ENCODE results near the gene HIVEP1. TPM values are rescaled to one million over a fixed set of nuclear protein-coding genes. Genes with fewer than 3 reads are reported as not detected.
"Not testable (repeated sequence)": the region's sequence is repeated elsewhere in the genome, so short reads cannot be mapped to it uniquely, and the experiment has no call there.

Gene HIVEP1
- total RNA-seq, 2 donors from 2014 or later = 33.6 to 35.1 TPM

DNA sequence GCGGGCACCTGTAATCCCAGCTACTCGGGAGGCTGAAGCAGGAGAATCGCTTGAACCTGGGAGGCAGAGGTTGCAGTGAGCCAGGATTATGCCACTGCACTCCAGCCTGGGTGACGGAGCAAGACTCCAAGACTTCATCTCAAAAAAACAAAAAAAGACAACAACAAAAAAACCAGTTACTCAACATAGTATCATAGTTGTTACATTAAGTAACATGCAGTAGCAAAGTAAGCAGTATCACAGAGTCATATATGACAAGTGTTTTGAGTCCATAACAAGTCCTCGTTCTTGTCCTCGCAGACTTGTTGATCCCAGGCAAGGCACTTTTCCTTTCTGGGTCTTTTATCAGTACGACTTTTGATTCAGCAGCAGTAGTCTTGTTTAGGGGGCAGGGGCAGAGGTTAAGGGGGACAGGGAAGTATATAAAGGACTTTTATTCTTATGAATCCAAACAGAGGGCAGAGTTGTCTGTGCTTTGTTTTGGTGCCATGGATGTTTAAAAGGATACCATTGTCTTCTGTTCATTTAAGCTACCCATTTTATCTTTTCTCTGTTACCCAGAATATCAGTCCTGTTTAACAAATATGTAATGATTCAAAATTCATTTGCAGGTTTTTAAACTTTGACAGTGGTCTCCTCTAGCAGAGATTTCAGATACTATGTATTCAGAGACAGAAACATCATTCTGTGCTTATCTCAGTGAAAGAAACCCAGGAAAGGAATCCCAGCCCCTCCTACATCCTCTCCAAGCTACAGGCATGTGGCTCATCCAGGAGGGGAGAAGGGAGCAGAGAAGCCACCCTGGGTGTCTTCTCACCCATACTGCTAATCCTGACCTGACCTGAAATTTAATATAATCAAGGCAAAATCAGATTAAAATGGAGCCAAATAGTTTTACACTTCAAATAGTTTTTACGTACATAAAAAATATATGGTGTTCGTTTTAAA is 140.2 kb downstream of the HIVEP1 start:
- no peak for DNase-seq
- H3K4me3 ChIP-seq (ENCODE audit: low read length) = no peak overlapping the region
- no peaks in the 10 kb centered on the region for H3K9me3 Mint-ChIP-seq
- H3K4me1 Mint-ChIP-seq = peaks cover 8% of the 10 kb centered on the region
- no peak overlapping the region for H3K9ac ChIP-seq (ENCODE audit: extremely low read depth, low read length, poor library complexity, severe bottlenecking)
- peaks cover 6% of the 10 kb centered on the region for H3K4me1 ChIP-seq (ENCODE audit: control insufficient read depth, insufficient read depth, low read length)
- no peaks in the 10 kb centered on the region for H3K27me3 ChIP-seq (ENCODE audit: control insufficient read depth, insufficient read depth, low read length, poor library complexity, severe bottlenecking)
- no peak overlapping the region for H3K4me3 Mint-ChIP-seq
- TF ChIP-seq, protein P1, sequence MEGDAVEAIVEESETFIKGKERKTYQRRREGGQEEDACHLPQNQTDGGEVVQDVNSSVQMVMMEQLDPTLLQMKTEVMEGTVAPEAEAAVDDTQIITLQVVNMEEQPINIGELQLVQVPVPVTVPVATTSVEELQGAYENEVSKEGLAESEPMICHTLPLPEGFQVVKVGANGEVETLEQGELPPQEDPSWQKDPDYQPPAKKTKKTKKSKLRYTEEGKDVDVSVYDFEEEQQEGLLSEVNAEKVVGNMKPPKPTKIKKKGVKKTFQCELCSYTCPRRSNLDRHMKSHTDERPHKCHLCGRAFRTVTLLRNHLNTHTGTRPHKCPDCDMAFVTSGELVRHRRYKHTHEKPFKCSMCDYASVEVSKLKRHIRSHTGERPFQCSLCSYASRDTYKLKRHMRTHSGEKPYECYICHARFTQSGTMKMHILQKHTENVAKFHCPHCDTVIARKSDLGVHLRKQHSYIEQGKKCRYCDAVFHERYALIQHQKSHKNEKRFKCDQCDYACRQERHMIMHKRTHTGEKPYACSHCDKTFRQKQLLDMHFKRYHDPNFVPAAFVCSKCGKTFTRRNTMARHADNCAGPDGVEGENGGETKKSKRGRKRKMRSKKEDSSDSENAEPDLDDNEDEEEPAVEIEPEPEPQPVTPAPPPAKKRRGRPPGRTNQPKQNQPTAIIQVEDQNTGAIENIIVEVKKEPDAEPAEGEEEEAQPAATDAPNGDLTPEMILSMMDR (conservative IDR thresholded peaks at IDR 0.05) = no peak
- no peaks in the 10 kb centered on the region for H3K9me3 ChIP-seq (ENCODE audit: control insufficient read depth, low read length)
- H3K36me3 Mint-ChIP-seq (ENCODE audit: low read depth) = no peaks in the 10 kb centered on the region
- WGBS, 2 experiments (ENCODE audit: insufficient coverage in 1 of 2, insufficient read length in 1 of 2) = 93 to 100% methylated on average over 2 to 7 of the region's 9 CpGs
- H3K27ac ChIP-seq (ENCODE audit: low read depth, low read length) = no peak overlapping the region
- H3K36me3 ChIP-seq (ENCODE audit: control insufficient read depth, insufficient read depth, low read length) = peaks cover 2% of the 10 kb centered on the region
- no peaks in the 10 kb centered on the region for H3K27me3 Mint-ChIP-seq (ENCODE audit: insufficient read depth)
- H3K27ac Mint-ChIP-seq = no peak overlapping the region

DNA sequence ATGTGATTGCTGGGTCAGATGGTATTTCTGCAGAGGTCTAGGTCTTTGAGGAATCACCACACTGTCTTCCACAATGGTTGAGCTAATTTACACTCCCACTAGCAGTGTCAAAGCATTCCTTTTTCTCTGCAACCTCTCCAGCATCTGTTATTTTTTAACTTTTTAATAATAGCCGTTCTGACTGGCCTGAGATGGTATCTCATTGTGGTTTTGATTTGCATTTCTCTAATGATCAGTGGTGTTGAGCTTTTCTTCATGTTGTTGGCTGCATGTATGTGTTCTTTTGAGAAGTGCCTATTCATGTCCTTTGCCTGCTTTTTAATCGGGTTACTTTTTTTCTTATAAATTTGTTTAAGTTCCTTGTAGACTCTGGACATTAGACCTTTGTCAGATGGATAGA is 143.7 kb downstream of the HIVEP1 start:
- H3K36me3 Mint-ChIP-seq (ENCODE audit: low read depth); H3K27me3 ChIP-seq (ENCODE audit: control insufficient read depth, insufficient read depth, low read length, poor library complexity, severe bottlenecking); H3K4me3 ChIP-seq (ENCODE audit: low read length): not testable (repeated sequence)

DNA sequence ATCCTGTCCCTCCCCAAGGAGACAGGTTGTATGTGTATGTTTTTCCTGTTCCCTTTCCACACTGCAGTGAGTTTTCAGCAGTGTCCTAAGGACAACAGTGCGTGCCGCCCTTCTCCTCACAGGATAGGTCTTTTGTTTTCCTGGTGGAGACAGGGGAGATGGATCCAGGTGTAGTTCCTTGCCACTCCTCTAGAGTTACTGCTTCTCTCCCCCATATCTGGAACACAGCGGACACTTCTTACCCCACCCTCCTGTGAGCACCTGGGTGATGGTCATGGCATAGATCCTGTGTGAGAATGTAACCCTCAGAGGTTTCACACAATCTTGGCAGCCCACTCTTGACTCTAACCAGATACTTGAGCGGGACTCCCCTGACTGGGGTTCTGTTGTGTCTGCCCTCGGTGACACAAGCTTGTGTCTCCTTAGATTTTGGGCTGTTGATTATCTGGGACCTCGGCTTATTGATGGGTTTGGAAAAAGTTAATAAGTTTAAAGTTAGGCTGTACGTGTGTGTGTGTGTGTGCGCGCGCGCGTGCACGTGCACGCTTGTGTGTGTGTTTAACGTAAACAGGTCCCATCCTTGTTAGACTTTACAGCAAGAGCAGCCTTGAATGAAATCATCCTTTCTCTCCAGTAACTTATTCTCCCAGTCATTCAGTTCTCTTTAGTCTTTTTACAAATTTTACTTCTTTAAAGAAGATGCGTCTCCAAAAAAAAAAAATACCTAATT is 146.7 kb downstream of the HIVEP1 start:
- Histone ChIP-seq H3K9ac (ENCODE audit: extremely low read depth, low read length, poor library complexity, severe bottlenecking) (no peak overlapping the region), H3K27me3 (ENCODE audit: control insufficient read depth, insufficient read depth, low read length, poor library complexity, severe bottlenecking) (no peaks in the 10 kb centered on the region), H3K4me3 (ENCODE audit: low read length) (no peak overlapping the region), H3K27ac (ENCODE audit: low read depth, low read length) (no peak overlapping the region), H3K9me3 (ENCODE audit: control insufficient read depth, low read length) (no peaks in the 10 kb centered on the region), H3K4me1 (ENCODE audit: control insufficient read depth, insufficient read depth, low read length) (no peaks in the 10 kb centered on the region), H3K36me3 (ENCODE audit: control insufficient read depth, insufficient read depth, low read length) (peaks cover 32% of the 10 kb centered on the region)
- TF ChIP-seq, protein P1 (conservative IDR thresholded peaks at IDR 0.05) = peak; percentile 53
- no peak overlapping the region for H3K4me3 Mint-ChIP-seq
- H3K27ac Mint-ChIP-seq = peak overlapping the region; percentile 44
- 90 to 97% methylated on average over 13 to 16 of the region's 16 CpGs for WGBS, 2 experiments (ENCODE audit: insufficient coverage in 1 of 2, insufficient read length in 1 of 2)
- H3K9me3 Mint-ChIP-seq = no peaks in the 10 kb centered on the region
- H3K4me1 Mint-ChIP-seq = no peaks in the 10 kb centered on the region
- no peaks in the 10 kb centered on the region for H3K27me3 Mint-ChIP-seq (ENCODE audit: insufficient read depth)
- DNase-seq = no peak
- H3K36me3 Mint-ChIP-seq (ENCODE audit: low read depth) = peaks cover 31% of the 10 kb centered on the region

More for the DNA sequence above, 143.7 kb downstream of the HIVEP1 start:
- H3K9me3 ChIP-seq (ENCODE audit: control insufficient read depth, low read length); H3K27ac Mint-ChIP-seq; H3K27me3 Mint-ChIP-seq (ENCODE audit: insufficient read depth); H3K4me3 Mint-ChIP-seq; H3K4me1 Mint-ChIP-seq; H3K4me1 ChIP-seq (ENCODE audit: control insufficient read depth, insufficient read depth, low read length); H3K36me3 ChIP-seq (ENCODE audit: control insufficient read depth, insufficient read depth, low read length); H3K9ac ChIP-seq (ENCODE audit: extremely low read depth, low read length, poor library complexity, severe bottlenecking); DNase-seq; H3K27ac ChIP-seq (ENCODE audit: low read depth, low read length); H3K9me3 Mint-ChIP-seq: not testable (repeated sequence)
- WGBS, 2 experiments (ENCODE audit: insufficient coverage in 1 of 2, insufficient read length in 1 of 2) = 100% methylated on average over 2 of the region's 2 CpGs

Data from endodermal cell (in vitro differentiated cells).